Measurements from ENCODE around the gene FUT8. TPM values are rescaled to one million over a fixed set of nuclear protein-coding genes. Genes with fewer than 3 reads are reported as not detected.

The FUT8 gene
- total RNA-seq, 1 experiment from 2014 or later, result 129 TPM

GRCh38 chr14:65745396-65746190 is 333.1 kb downstream of the FUT8 start:
- TF ChIP-seq CTCF (IDR thresholded peaks at IDR 0.05; ENCODE audit: unreplicated experiment), result no peak
- intact Hi-C loops (cut with micrococcal nuclease; ENCODE audit: unreplicated experiment), result no loop called here
- CTCF ChIA-PET, result interaction anchor here (0.7 kb wide), 1 partner anchor 332 kb away, joined by 4 read pairs; no protein-coding TSS in a partner anchor
- Mint-ChIP-seq H3K27me3 (ENCODE audit: unreplicated experiment) (no peaks in the 10 kb centered on the region), H3K27ac (ENCODE audit: unreplicated experiment) (no peak overlapping the region), H3K36me3 (ENCODE audit: insufficient read depth, unreplicated experiment) (no peaks in the 10 kb centered on the region), H3K4me3 (ENCODE audit: low read depth, unreplicated experiment) (no peak overlapping the region), H3K4me1 (ENCODE audit: low read depth, unreplicated experiment) (no peaks in the 10 kb centered on the region), H3K9me3 (ENCODE audit: low read depth, unreplicated experiment) (no peaks in the 10 kb centered on the region)
- no peak for DNase-seq
- no TSS peak for BruUV-seq (replicated peaks)

GRCh38 chr14:65748796-65749195 is 336.3 kb downstream of the FUT8 start:
- CTCF ChIA-PET, result no interaction called here

DNA sequence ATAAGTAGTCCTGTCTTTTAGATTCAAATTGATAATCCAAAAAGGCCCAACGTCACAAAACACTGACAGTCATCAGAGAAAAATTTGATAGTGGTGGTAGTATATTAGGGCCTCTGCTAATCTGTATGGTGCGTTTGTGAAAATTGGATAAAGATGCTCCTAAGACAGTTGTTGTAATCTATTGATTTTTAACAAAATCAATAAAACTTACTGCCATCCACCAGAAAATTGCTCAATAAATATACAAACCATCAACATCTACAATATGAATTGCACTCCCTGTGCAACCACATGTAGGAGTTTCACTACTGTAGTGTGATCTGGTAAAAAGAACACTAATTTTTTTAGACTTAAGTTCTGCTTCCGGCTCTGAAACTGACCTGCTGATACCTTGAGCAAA is 336.8 kb downstream of the FUT8 start:
- Mint-ChIP-seq H3K36me3 (ENCODE audit: insufficient read depth, unreplicated experiment) (no peaks in the 10 kb centered on the region), H3K9me3 (ENCODE audit: low read depth, unreplicated experiment) (no peaks in the 10 kb centered on the region), H3K4me3 (ENCODE audit: low read depth, unreplicated experiment) (no peak overlapping the region), H3K27me3 (ENCODE audit: unreplicated experiment) (no peaks in the 10 kb centered on the region), H3K27ac (ENCODE audit: unreplicated experiment) (no peak overlapping the region), H3K4me1 (ENCODE audit: low read depth, unreplicated experiment) (no peaks in the 10 kb centered on the region)
- BruUV-seq (replicated peaks), result no TSS peak
- no peak for DNase-seq
- no peak for TF ChIP-seq CTCF (IDR thresholded peaks at IDR 0.05; ENCODE audit: unreplicated experiment)
- CTCF ChIA-PET, result no interaction called here
- intact Hi-C loops (cut with micrococcal nuclease; ENCODE audit: unreplicated experiment), result no loop called here

More at GRCh38 chr14:65748796-65749195, 336.3 kb downstream of the FUT8 start:
- Mint-ChIP-seq H3K4me1 (ENCODE audit: low read depth, unreplicated experiment) (no peaks in the 10 kb centered on the region), H3K27ac (ENCODE audit: unreplicated experiment) (no peak overlapping the region), H3K27me3 (ENCODE audit: unreplicated experiment) (no peaks in the 10 kb centered on the region), H3K36me3 (ENCODE audit: insufficient read depth, unreplicated experiment) (no peaks in the 10 kb centered on the region), H3K9me3 (ENCODE audit: low read depth, unreplicated experiment) (no peaks in the 10 kb centered on the region), H3K4me3 (ENCODE audit: low read depth, unreplicated experiment) (no peak overlapping the region)
- intact Hi-C loops (cut with micrococcal nuclease; ENCODE audit: unreplicated experiment), result no loop called here
- no peak for TF ChIP-seq CTCF (IDR thresholded peaks at IDR 0.05; ENCODE audit: unreplicated experiment)
- no TSS peak for BruUV-seq (replicated peaks)
- DNase-seq, result no peak

GRCh38 chr14:65750906-65751305 is 338.4 kb downstream of the FUT8 start:
- no peak overlapping the region for H3K27ac Mint-ChIP-seq (ENCODE audit: unreplicated experiment)
- TF ChIP-seq CTCF (IDR thresholded peaks at IDR 0.05; ENCODE audit: unreplicated experiment), result no peak
- H3K4me1 Mint-ChIP-seq (ENCODE audit: low read depth, unreplicated experiment), result no peaks in the 10 kb centered on the region
- intact Hi-C loops (cut with micrococcal nuclease; ENCODE audit: unreplicated experiment), result no loop called here
- no peaks in the 10 kb centered on the region for H3K27me3 Mint-ChIP-seq (ENCODE audit: unreplicated experiment)
- H3K4me3 Mint-ChIP-seq (ENCODE audit: low read depth, unreplicated experiment), result no peak overlapping the region
- no peaks in the 10 kb centered on the region for H3K36me3 Mint-ChIP-seq (ENCODE audit: insufficient read depth, unreplicated experiment)
- BruUV-seq (replicated peaks), result no TSS peak
- DNase-seq, result no peak
- H3K9me3 Mint-ChIP-seq (ENCODE audit: low read depth, unreplicated experiment), result no peaks in the 10 kb centered on the region
- CTCF ChIA-PET, result no interaction called here

Measured in Calu3 (cell line).